SW480 (cell line): ENCODE measurements around the gene NAA10.

ENCODE experiments used
- DNase-seq: peaks from one replicate; pipeline ENCODE4 v3.0.0-alpha.2; 2016; ENCODE audit warnings: low spot score

NAA10 gene

DNA sequence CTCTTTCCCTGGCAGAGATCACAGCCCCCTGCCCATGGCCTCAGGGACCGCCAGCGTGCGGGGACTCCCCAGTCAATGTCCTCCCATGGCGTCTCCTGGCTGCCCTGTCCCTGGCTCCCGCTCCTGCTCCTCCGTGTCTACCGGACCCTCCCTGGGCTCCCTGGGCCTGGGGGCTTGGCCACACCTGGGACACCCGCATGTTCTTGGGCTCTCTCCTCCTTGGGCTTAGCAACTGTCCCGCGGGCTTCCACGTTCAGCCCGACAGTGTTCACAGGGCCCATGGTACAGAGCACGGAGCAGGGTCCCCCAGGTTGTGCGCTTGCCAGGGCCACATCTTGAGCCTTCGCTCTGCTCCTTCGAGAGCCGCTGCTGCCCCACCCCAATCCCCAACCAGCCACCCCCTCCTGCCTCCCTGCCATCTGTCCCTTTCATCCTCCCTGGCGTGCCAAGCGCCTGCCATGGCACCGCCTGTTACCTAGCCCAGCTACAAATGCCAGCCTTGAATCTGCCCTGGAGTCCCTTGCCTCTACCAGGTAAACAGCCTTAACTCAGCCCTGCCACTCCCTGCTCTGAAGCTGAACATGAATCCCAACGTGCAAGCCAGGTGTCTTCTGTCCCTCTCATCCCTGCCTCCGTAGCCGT is 26.5 kb downstream of the NAA10 start:
- no peak for DNase-seq

DNA sequence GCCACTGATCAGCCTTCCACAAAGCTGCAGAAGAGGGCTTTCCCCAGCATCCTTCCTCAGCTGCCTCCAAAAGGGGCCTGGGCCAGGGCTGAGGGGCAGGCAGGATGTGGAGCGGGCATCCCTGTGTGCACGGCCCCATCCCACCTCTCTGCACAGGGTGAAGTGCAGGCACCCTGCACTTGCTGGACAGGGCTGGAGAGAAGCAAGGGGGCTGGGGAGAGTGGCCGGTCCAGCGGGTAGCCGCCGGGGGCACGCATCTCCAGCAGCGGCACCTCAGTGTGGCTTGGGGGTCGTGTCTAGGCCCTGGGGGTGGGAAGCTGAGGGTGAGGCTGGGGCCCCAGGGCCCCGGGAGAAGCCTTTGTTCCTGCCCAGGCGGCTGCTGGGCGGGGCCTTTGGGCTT is 27.4 kb downstream of the NAA10 start:
- DNase-seq, result no peak

DNA sequence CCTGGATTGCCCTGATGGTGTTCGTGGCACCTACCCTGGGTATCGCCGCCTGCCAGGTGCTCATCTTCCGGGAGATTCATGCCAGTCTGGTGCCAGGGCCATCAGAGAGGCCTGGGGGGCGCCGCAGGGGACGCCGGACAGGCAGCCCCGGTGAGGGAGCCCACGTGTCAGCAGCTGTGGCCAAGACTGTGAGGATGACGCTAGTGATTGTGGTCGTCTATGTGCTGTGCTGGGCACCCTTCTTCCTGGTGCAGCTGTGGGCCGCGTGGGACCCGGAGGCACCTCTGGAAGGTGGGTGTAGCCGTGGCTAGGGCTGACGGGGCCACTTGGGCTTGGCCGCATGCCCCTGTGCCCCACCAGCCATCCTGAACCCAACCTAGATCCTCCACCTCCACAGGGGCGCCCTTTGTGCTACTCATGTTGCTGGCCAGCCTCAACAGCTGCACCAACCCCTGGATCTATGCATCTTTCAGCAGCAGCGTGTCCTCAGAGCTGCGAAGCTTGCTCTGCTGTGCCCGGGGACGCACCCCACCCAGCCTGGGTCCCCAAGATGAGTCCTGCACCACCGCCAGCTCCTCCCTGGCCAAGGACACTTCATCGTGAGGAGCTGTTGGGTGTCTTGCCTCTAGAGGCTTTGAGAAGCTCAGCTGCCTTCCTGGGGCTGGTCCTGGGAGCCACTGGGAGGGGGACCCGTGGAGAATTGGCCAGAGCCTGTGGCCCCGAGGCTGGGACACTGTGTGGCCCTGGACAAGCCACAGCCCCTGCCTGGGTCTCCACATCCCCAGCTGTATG is 28.5 kb downstream of the NAA10 start:
- no peak for DNase-seq

DNA sequence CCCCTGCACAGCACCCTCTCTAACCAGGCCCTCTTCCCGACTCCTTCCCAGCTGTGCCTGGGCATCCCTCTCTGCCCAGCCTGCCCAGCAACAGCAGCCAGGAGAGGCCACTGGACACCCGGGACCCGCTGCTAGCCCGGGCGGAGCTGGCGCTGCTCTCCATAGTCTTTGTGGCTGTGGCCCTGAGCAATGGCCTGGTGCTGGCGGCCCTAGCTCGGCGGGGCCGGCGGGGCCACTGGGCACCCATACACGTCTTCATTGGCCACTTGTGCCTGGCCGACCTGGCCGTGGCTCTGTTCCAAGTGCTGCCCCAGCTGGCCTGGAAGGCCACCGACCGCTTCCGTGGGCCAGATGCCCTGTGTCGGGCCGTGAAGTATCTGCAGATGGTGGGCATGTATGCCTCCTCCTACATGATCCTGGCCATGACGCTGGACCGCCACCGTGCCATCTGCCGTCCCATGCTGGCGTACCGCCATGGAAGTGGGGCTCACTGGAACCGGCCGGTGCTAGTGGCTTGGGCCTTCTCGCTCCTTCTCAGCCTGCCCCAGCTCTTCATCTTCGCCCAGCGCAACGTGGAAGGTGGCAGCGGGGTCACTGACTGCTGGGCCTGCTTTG is 29.2 kb downstream of the NAA10 start:
- no peak for DNase-seq

DNA sequence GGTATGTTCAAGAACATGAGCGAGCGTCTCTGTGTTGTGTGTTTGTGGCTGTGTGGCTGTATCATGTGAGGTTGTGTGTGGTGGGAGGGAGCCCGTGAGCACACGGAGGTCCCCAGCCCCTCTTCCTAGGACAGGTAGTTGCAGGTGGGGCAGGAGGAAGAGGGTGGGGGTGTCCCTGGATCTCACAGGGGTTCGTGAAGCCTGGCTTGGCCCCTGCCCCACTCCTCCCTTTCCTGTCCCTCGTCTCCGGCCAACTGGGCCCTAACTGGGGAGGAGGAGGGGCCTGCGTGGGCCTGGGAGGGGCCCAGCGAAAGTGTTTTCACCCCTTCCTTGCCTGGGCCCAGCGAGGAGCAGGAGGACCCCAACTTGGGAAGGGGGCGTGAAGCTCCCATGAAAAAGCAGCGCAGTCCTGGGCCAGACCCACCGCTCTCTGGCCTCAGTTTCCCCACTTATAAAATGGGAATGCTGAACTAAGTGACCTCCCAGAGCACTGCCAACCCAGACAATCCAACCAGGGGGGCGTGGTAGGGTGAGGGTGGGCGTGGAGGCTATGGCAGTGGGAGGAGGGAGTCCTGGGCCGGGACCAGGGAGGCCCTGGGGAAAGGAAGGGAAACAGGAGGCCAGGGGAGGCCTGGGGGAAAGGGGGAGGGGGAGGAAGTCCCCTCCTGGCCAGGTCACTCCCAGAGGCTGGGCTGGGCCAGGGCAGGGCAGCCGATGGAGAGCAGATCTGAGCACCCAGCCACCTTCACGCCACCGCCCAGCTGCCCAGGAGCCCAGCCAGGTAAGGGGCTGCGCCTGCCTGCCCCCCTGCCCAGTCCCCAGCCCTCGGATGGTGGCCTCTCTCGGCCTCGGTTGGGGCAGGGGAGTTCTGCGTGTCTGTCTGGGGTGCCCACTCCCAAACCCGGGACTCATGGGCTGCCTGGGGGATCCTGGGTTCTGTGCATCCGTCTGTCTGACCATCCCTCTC is 30.6 kb downstream of the NAA10 start, which contains the start of gene AVPR2:
Gene AVPR2, plus strand, starts transcription at position 683 of the 967 bp plus-strand sequence. CDS start 473 bp downstream, outside the sequence.
- peak; percentile 39 for DNase-seq

DNA sequence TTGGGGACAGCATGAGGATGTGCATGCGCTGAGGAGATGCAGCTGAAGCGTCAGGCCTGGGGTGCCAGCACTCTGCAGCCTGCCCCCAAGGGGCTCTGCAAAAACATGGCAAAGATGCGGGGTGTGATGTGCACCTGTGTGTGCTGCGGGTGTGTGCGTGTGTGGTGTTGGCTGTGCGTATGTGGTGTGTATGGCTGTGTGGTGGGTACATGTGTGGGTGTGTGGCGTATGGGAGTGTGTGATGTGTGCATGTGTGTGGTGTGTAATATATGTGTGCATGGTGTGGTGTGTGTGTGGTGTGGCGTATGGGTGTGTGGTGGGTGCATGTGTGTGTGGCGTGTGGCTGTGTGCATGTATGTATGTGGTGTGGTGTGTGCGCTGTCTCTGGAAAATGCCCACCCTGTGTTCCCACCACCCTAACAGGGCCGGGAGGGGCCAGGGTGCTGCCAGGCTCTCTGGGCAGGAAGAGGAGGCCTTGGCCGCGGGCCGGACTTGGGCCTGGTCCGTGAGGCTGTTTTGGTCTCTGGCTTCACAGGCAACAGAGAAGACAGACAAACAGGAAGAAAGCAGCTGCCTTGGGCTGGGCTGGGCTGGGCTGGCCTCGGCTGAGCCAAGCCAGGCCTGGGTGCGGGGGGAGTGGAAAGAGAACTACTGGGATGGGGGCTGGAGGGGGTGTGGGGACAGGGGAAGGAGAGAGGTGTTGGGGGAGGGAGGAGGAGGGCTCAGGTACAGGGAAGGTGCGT is 31.4 kb downstream of the NAA10 start:
- no peak for DNase-seq

DNA sequence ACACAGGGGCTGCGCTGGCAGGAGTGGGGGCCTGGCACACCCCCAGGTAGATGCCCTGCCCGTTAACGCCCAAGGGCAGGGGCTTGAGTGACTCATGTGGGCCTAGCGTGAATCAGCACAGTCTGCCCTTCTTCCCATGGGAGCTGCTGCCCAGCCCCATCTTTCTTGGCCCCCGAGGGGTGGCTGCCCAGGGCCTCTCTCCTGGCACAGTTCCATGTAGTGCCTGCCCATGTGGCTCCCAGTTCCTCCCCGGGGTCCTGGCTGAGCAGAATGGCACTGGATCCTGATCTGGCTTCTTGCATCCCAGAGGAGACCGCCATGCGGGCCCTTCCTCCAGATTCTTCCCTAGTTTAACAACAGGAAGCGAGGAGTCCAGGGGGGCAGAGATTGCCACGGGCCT is 32.5 kb downstream of the NAA10 start:
- DNase-seq, result peak; percentile 39

DNA sequence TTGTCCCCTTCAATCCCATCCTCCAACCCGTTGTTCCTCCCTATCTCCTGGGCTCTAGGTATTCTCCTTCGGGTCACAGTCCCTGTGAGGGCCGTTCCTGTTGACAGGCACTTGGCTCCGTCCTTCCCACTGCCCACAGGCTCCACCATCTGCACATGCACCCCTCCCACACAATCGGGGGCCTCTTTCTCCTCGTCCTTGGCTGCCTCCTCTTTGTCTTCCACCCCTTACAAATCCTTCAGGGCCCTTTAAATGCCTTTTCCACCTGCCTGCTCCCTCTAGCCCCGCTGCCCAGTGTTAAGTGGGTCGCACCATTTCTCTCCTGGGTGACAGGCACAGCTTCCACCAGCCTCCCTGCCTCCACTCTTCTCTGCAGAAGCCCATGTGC is 33.1 kb downstream of the NAA10 start:
- no peak for DNase-seq

DNA sequence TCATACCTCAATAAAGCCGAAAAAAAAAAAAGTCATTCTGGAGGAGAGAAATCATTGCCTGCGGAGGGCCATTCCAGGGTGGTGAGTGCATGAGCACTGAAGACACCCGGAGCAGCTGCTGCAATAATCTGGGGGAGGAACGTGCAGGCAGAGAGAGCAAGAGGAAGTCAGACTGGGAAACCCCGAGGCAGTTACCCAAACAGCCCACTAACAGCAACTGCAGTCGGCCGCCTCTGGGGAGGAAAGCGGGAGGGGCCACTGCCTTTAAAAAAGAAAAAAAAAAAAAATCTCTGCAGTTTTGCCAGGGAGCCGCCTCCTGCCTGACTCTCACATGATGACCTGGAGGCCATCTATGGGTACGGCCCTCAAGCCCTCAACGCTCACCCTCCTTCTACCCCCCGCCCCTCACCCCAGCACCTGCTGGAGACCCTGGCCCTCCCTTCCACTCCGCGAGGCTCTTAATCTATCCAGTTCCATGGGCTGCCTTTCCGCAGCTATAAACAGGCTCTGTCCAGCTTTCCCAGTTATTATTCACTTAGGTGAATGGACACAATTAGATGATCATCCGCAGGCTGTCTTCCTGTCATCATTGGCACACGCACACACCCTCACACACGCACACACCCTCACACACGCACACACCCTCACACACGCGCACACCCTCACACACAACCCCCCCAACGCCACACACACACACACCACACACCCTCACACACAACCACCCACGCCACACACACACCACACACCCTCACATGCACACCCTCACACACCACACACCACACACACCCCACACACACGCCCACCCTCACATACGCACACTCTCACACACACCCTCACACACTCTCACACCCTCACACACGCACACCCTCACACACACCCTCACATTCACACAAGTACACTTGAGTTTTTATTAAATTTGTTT is 33.7 kb downstream of the NAA10 start:
- DNase-seq, result peak; percentile 80

DNA sequence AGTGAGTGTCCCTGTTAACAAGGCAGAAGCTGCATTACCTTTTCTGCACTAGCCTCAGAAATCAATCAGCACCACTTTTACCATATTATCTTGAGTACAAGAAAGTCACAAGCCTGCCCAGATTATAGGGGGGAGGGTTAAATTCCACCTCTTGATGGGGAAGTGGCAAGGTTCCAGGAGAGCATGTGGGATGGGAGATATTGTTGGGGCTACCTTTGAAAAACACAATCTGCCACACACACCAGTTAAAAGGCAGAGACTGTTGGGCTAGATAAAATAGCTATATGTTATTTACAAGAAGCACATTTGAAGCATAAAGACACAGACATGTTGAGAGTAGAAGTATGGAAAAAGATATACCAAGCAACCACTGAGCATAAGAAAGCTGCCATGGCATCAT is 36.9 kb downstream of the NAA10 start:
- DNase-seq, result no peak

DNA sequence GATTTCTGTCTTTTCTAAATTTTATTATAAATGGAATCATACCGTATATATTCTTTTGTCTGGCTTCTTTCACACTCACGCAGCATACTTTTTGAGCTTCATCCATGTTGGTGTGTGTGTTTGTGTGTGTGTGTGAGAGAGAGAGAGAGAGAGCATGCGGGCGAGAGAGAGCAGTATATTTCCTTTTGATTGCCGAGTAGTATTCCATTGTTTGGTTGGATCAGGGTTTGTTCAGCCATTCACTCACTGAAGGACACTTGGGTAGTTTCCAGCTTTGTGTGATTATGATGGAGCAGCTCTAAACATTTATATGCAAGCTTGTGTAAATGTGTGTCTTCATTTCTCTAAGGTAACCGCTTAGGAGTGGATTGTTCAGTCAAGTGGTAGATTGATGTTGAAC is 45.7 kb downstream of the NAA10 start:
- no peak for DNase-seq

DNA sequence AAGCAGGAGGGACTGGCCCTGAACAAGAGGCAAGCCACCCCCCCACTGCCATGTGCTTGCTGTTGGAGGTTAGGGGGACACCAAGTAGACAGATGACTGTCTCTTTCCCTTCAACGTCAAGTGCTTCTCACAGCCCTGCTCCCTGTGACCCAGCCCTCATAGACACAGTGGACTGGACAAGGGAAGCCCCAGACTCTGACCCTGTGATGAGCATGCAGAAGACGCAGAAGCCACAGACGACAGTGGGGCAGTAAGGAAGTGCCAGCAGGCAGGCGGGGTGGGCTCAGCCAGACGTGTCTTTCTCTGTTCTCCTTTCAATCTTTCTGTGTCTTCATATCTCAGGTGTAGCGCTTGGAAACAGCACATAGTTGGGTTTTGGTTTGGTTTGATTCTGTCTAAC is 46.5 kb downstream of the NAA10 start:
- no peak for DNase-seq

DNA sequence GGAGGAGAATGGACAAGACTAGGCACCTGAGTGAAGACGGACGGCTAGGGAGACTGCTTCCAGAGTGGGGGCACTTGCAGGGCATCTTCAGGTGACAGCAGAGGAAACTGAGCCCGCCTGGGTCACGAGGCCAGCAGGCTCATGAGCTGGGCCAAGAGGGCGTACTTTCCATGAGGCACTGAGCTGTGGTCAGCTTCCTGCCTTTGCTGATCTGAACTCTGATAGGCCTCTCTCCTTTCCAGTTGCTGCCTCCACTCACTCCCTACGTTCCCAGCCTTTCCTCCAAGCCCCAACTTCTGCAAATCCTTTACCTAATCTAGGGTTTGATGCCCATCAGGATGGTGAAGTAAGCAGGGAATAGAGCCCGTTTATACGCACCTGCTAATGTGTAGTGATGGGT is 47.5 kb downstream of the NAA10 start:
- DNase-seq, result no peak

DNA sequence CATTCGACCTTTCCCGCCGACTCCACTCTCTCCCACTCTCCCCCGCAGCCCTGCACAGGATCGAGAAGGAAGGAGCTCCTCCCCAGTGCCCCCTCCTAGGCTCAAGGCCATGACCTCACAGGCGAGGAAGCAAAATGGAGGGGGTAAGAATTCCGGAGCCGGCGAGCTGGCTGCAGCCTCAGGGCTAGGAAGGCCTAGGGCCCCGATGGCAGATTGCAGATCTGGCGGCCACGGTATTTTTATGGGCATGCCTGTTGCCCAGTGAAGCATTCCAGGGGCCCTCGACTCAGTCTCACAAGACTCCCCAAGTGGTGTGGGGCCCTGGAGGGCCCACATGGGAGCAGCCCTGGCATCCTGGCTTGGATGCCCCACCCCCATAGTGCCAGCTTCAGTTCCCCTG is 47.9 kb downstream of the NAA10 start:
- DNase-seq, result peak; percentile 44

DNA sequence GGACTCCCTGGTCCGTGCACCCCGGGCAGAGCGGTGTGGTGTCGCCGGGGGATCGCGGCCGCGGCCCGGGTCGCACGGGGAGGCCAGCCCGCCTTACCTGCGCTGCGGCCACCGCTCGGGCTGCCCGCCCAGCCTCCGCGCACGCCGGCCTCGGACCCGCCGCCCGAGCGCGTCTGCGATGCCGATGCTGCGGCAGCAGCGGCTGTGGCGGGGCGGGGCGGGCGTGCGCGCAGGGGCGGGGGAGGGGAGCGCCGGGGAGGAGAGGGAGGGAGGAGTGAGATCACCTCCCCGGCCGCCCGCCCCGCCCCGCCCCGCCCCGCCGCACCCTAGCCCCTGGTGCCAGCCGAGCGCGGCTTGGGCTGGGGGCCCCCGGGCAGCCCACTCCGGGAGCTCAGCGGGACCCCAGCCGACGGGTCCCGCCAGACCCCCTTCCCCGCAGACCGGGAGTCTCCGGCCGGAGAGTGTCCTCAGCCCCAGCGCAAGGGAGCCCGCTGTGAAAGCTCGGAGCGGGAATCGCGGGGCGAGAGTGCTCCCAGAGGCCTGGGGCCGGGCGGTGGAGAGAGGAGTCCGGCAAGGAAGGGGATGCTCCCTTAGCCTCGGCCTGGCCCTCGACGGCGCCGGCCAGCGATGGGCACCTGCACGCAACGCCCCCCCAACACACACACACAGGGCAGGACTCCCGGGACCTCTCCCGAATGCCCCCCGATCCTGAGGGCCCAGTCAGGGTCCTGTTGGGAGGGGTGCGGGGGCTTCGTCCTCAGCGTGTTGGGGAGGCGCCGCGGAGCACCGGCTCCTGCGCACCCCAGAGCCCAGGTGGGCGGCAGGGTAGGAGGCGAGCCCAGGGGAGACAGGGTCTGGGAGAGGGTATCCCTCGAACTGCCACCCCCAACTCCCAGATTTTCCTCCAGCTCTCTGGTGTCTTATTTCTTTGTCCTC is 48.6 kb downstream of the NAA10 start, which contains the start of gene L1CAM:
Gene L1CAM, minus strand, starts transcription at position 206 of the 936 bp plus-strand sequence. CDS start 10,337 bp downstream, outside the sequence.
- no peak for DNase-seq

DNA sequence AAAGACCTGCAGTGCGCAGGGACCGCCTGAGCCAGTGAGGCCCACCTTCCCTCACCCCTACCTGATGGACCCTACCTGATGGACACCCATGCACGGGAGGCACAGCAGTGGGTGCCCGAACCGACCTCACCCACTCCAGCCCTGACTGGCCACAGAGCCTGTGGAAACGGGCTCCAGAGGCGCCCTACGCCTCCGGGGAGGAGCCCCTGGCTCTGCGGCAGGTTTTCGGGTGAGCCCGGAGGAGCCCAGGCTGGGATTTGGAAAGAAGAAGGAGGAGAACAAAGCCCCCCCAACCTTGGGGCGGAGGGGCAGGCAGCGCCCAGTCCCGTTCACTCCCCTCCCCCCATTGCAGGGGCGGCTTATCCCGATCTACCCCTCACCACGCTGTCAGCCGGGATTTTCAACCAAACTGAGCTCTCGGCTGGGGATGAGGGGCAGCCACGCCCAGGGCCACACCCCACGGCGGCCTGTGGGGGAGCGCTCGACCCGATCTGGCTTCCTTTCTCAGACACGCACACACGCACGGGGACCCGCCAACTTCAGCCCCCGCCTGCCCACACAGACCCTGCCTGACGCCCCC is 49.5 kb downstream of the NAA10 start:
- peak; percentile 51 for DNase-seq

DNA sequence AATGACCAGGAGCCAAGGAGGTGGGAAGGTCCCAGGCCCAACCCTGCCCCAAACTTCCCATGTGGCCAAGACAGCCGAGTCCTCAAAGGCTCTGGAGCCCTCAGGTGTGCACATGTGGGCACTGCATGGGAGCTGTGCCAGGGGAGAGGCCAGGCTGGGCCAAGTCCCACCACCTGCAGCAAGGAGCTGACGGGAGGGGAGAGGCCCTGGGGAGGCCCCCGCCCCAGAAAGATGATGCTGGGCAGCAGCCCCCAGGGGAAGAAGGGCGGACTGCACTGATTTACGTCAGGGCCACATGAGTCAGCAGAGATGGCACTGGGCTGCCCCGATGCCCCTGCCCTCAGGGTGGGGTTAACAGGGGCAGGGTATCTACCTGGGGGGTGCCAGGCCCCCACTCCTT is 50.2 kb downstream of the NAA10 start:
- DNase-seq, result peak; percentile 63

DNA sequence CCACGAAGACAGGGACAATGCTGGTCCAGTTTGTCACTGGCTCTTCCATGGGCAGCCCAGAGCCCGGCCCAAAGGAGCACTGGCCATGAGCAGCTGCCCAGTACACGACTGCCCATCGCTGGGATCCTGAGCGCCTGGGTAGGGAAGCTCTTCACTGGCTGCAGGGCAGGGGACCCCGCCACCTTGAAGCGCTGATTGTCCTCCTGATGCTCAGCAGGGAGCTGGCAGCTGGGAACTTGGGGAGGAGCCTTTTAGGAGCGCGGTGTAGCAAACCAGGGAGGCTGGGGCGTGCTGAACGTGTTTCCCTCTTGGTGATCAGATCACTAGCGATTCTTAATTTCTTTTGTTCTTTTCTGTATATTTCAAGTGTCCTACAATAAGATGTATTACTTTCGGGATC is 50.7 kb downstream of the NAA10 start:
- DNase-seq, result no peak
